GM12874 (cell line): Measurements from ENCODE around the gene NADK2.

Experiments used
- CTCF ChIP-seq: IDR thresholded peaks from 2 replicates; pipeline ENCODE4 v1.5.1; 2011; ENCODE audit warnings: low read depth, mild to moderate bottlenecking, control low read depth, low read length, moderate library complexity; ENCODE audit not compliant: insufficient read depth

The NADK2 gene

GRCh38 chr5:36273809-36274526 is 32.2 kb upstream of the NADK2 start:
- no peak for TF ChIP-seq CTCF

GRCh38 chr5:36272136-36272690 is 30.5 kb upstream of the NADK2 start:
- no peak for TF ChIP-seq CTCF

- no peak for TF ChIP-seq CTCF
These were observed 29.3 kb upstream of the NADK2 start for GRCh38 chr5:36270876-36271575.

GRCh38 chr5:36270175-36270574 is 28.4 kb upstream of the NADK2 start:
- TF ChIP-seq CTCF, result no peak

GRCh38 chr5:36269478-36269877 is 27.8 kb upstream of the NADK2 start:
- TF ChIP-seq CTCF, result no peak

GRCh38 chr5:36267905-36268304 is 26.2 kb upstream of the NADK2 start:
- TF ChIP-seq CTCF, result no peak

GRCh38 chr5:36264202-36264760 is 22.6 kb upstream of the NADK2 start:
- no peak for TF ChIP-seq CTCF
